Measurements from ENCODE around the gene PPP1R10. TPM values are rescaled to one million over a fixed set of nuclear protein-coding genes. Genes with fewer than 3 reads are reported as not detected.

PPP1R10 gene
- total RNA-seq, 3 donors from 2014 or later = 68.5 to 80.3 (median 79.2) TPM

DNA sequence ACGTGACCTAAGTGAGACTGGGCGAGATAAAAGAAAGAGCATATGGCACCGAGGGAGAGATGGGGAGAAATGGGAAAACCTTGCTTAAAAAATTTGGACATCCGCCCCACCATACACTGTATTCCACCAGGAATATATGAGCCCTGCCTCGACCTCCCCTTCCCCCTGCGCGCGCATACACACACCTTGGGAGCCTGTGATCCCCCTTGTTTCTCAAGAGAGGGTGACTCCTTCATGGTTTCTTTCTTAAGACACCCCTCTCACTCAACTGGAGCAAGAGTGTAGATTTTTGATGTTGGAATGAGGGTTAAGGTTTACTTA, 45.3 kb downstream of the PPP1R10 start:
- no peak for ATAC-seq
- no peaks in the 10 kb centered on the region for H3K36me3 ChIP-seq (ENCODE audit: low read depth)
- H3K9me3 ChIP-seq = no peaks in the 10 kb centered on the region
- TF ChIP-seq, protein P1, sequence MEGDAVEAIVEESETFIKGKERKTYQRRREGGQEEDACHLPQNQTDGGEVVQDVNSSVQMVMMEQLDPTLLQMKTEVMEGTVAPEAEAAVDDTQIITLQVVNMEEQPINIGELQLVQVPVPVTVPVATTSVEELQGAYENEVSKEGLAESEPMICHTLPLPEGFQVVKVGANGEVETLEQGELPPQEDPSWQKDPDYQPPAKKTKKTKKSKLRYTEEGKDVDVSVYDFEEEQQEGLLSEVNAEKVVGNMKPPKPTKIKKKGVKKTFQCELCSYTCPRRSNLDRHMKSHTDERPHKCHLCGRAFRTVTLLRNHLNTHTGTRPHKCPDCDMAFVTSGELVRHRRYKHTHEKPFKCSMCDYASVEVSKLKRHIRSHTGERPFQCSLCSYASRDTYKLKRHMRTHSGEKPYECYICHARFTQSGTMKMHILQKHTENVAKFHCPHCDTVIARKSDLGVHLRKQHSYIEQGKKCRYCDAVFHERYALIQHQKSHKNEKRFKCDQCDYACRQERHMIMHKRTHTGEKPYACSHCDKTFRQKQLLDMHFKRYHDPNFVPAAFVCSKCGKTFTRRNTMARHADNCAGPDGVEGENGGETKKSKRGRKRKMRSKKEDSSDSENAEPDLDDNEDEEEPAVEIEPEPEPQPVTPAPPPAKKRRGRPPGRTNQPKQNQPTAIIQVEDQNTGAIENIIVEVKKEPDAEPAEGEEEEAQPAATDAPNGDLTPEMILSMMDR (IDR thresholded peaks at IDR 0.05) = no peak
- peaks cover 29% of the 10 kb centered on the region for H3K4me1 ChIP-seq (ENCODE audit: low read depth)
- peak overlapping the region; percentile 65 for H3K4me3 ChIP-seq
- intact Hi-C loops (cut with DNase I, micrococcal nuclease) = no loop called here
- no peak for DNase-seq

DNA sequence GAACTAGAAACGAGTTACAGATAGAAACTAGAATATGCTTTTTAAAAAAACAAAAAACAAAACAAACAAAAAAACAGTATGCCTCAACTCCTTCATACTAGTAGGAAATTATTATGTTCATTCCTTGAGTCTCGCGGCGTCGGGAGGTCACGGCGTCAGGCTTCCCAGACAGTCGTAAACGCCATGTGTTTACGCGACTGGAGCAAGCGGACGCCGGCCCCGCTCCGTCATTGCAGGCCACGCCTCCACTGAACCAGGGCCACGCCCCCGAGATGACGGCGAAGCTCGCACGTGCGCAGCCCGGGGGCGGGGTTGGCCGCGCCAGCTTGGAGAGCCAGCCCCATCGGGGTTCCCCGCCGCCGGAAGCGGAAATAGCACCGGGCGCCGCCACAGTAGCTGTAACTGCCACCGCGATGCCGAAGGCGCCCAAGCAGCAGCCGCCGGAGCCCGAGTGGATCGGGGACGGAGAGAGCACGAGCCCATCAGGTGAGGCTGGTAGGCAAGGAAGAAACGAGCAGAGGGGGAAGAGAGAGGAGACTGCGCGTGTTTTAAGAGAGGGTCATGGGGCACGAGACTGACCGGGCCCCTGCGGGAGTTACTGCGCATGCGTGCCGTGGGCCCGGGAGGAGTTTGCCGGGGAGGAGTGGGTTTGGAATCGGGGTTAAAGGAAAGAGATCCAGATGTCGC, 45.8 kb downstream of the PPP1R10 start, which contains the start of gene ABCF1:
Gene ABCF1, plus strand, starts transcription at position 368 of the 687 bp plus-strand sequence. Its CDS starts 46 bp downstream, at position 414.
- Histone ChIP-seq H3K4me3 (peak within 1 kb of the TSS; percentile 65), H3K36me3 (ENCODE audit: low read depth) (no peaks in the 10 kb centered on the region), H3K9me3 (no peaks in the 10 kb centered on the region), H3K4me1 (ENCODE audit: low read depth) (peaks cover 29% of the 10 kb centered on the region)
- TF ChIP-seq, protein P1 (IDR thresholded peaks at IDR 0.05) = no peak
- ATAC-seq (peak; percentile 99), DNase-seq (peak; percentile 99 to 100 (median 99))
- intact Hi-C loops (cut with DNase I, micrococcal nuclease) = no loop called here

DNA sequence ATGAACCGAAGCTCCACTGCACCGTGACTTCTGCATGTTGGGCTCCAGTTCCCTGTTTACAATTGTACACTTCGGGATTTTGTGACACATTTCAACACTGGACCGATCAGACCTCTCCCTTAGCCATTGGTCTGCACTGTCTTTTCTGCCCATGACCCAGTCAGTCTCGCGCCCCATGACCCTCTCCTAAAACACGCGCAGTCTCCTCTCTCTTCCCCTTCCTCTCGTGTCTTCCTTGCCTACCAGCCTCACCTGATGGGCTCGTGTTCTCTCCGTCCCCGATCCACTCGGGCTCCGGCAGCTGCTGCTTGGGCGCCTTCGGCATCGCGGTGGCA, 46.3 kb downstream of the PPP1R10 start:
- intact Hi-C loops (cut with DNase I, micrococcal nuclease) = no loop called here
- Histone ChIP-seq H3K36me3 (ENCODE audit: low read depth) (no peaks in the 10 kb centered on the region), H3K4me3 (peak overlapping the region; percentile 65), H3K9me3 (no peaks in the 10 kb centered on the region), H3K4me1 (ENCODE audit: low read depth) (peaks cover 29% of the 10 kb centered on the region)
- ATAC-seq (peak; percentile 15), DNase-seq (no peak)
- TF ChIP-seq, protein P1 (IDR thresholded peaks at IDR 0.05) = no peak

DNA sequence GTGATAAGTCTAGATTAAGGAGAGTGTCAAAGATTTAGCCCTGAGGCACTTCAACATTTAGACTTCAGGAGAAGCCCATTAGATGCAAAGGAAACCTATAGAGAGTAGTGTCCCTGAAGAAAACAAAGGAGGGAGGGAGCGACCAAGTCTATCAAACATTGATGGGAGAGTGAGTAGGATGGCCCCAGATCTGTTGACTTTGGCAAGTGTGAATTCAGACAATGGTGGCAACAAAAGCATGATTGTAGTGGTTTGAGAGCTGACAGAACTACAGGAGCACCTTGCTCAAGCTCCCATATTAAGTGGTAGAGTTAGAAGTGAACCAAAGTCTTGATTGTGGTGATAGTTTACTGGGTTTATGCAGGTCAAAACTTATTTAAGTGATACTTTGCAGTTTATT, 46.8 kb downstream of the PPP1R10 start:
- no peak overlapping the region for H3K4me3 ChIP-seq
- intact Hi-C loops (cut with DNase I, micrococcal nuclease) = no loop called here
- TF ChIP-seq, protein P1 (IDR thresholded peaks at IDR 0.05) = no peak
- no peak for ATAC-seq
- no peaks in the 10 kb centered on the region for H3K9me3 ChIP-seq
- H3K4me1 ChIP-seq (ENCODE audit: low read depth) = peaks cover 29% of the 10 kb centered on the region
- H3K36me3 ChIP-seq (ENCODE audit: low read depth) = no peaks in the 10 kb centered on the region
- DNase-seq = no peak

DNA sequence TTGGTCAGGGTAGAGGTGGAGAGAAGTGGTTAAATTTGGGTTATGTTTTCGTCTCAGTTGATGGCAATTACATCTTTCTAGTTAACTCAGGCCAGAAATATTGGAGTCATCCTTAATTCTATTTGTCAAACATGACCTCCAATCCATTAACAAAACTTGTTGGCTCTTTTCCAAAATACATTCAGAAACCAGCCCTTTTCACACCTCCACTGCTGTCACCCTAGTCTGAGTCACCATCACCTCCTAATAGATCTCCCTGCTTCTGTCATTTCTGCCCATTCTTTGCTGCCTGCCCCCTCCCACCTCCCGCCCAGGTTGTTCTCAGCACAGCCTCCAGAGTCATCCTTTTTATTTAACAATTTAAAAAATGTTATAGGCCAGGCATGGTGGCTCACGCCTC, 48.8 kb downstream of the PPP1R10 start:
- DNase-seq = no peak
- intact Hi-C loops (cut with DNase I, micrococcal nuclease) = no loop called here

More for the DNA sequence above, 48.8 kb downstream of the PPP1R10 start:
- Histone ChIP-seq H3K9me3 (no peaks in the 10 kb centered on the region), H3K4me3 (no peak overlapping the region), H3K36me3 (ENCODE audit: low read depth) (no peaks in the 10 kb centered on the region), H3K4me1 (ENCODE audit: low read depth) (peaks cover 27% of the 10 kb centered on the region)
- ATAC-seq = no peak
- TF ChIP-seq, protein P1 (IDR thresholded peaks at IDR 0.05) = no peak
